GM21526 (cell line): ENCODE results near the gene PHF13.
"Not testable (repeated sequence)": the region's sequence is repeated elsewhere in the genome, so short reads cannot be mapped to it uniquely, and the experiment has no call there.

Experiments used
- ATAC-seq: cut with Tn5 transposase; IDR thresholded peaks from one replicate; pipeline ENCODE4 v1.9.1; 2021; ENCODE audit warnings: moderate library complexity; ENCODE audit not compliant: unreplicated experiment, low FRiP score

Gene PHF13

GRCh38 chr1:6653436-6654290, 40.1 kb downstream of the PHF13 start:
- ATAC-seq = no peak

- ATAC-seq = no peak
Measured at GRCh38 chr1:6657138-6657537, 43.6 kb downstream of the PHF13 start.

- no peak for ATAC-seq
Measured at GRCh38 chr1:6658359-6659060, 45.0 kb downstream of the PHF13 start.

- no peak for ATAC-seq
Measured at GRCh38 chr1:6660415-6661049, 47.0 kb downstream of the PHF13 start.

- ATAC-seq = not testable (repeated sequence)
Measured at GRCh38 chr1:6662468-6662867, 48.9 kb downstream of the PHF13 start.

GRCh38 chr1:6666696-6667095, 53.2 kb downstream of the PHF13 start:
- ATAC-seq = no peak

GRCh38 chr1:6667139-6667538, 53.6 kb downstream of the PHF13 start:
- ATAC-seq = no peak

GRCh38 chr1:6668503-6668902, 55.0 kb downstream of the PHF13 start:
- ATAC-seq = no peak

- ATAC-seq = no peak
Measured at GRCh38 chr1:6672558-6672957, 59.0 kb downstream of the PHF13 start.
